GM19328 (cell line): ENCODE data around the gene SYNCRIP.
"Not testable (repeated sequence)": the region's sequence is repeated elsewhere in the genome, so short reads cannot be mapped to it uniquely, and the experiment has no call there.

Experiments
- ATAC-seq: cut with Tn5 transposase; IDR thresholded peaks from one replicate; pipeline ENCODE4 v1.9.1; 2021; ENCODE audit warnings: mild to moderate bottlenecking, moderate library complexity; ENCODE audit not compliant: unreplicated experiment

SYNCRIP gene

DNA sequence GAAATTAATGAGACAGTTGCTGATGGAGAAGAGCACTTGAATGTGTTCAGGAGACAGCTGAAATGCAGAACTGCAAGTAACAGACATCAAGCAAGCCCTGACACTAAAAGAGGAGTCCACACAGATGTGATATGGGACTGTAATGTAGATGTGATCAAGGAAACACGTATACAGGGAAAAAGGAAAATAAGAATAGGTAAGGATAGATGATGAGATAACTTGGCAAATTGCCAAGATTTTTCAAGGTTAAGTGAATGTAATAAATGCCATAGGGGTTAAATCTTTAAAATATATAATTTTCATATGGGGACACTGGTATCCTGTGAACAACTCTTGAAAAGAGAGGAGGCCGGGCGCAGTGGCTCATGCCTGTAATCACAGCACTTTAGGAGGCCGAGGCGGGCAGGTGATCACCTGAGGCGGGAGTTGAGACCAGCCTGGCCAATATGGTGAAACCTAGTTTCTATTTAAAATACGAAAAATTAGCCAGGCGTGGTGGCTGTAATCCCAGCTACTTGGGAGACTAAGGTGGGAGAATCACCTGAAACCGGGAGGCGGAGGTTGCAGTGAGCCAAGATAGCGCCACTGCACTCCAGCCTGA lies 41.9 kb downstream of the SYNCRIP start:
- ATAC-seq, result no peak

- peak; percentile 6 for ATAC-seq
Measured at GRCh38 chr6:85594197-85594930, 48.3 kb downstream of the SYNCRIP start.

GRCh38 chr6:85593438-85594196 lies 49.1 kb downstream of the SYNCRIP start, which contains the start of gene SNX14:
TSS of gene SNX14 (minus strand) at chr6:85593858. CDS start at chr6:85593718, 140 bp downstream.
- peak; percentile 84 for ATAC-seq

DNA sequence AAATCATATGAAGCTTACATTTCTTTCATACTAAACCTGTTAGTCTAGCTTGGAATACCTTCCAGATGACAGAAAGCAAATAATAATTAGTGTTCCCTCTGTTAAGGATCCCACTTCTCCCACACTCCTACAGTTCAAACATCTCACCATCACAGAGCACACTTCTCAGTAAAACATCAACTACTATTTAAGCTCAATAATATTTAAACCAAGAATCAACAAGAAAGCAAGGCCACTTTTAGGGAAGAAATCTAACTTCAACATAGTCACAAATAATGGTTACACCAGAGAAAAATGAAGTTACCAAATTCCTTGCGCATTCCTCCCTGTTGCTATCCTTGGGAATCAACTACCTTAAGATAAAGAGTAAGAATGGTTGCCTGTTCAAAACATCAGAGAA lies 50.7 kb downstream of the SYNCRIP start:
- ATAC-seq, result no peak

DNA sequence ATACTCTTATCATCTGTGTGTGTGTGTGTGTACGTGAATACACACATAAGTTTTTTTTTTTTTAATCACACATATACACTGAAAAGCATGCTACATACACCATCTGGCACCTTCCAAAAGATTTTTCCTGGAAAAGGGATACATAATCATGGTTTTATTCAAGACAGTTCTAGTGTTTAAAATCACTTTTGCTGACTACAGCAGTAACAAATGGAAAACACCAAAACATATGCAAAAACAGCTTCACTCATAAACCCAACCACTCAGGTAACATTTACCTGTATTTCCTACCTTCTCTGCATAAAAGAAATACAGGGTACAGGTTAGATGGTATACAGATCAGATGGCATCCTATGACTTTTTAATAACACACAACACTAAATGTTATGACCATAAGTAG lies 51.5 kb downstream of the SYNCRIP start:
- no peak for ATAC-seq

- ATAC-seq, result no peak
Measured at GRCh38 chr6:85585741-85586140, 56.9 kb downstream of the SYNCRIP start.

GRCh38 chr6:85582832-85583231 lies 59.9 kb downstream of the SYNCRIP start:
- not testable (repeated sequence) for ATAC-seq

- ATAC-seq, result no peak
Measured at GRCh38 chr6:85581572-85581971, 61.1 kb downstream of the SYNCRIP start.

DNA sequence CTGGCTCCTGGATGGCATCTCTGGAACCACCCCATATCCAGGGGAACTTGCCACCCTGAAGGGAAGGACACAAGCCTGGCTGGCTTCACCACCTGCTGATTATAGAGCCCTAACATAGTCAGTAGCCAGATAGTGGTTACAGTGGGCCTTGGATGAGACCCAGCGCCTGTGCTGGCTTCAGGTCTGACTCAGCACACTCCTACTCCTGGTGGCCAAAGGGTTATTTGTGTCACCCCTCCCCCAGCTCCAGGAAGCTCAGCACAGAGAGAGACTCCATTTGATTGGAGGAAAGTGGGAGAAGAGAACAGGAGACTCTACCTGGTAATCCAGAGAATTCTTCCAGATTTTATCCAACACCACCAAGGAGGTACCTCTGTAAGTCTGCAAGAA lies 61.8 kb downstream of the SYNCRIP start:
- peak; percentile 81 for ATAC-seq

GRCh38 chr6:85580118-85580877 lies 62.4 kb downstream of the SYNCRIP start:
- peak; percentile 19 for ATAC-seq

DNA sequence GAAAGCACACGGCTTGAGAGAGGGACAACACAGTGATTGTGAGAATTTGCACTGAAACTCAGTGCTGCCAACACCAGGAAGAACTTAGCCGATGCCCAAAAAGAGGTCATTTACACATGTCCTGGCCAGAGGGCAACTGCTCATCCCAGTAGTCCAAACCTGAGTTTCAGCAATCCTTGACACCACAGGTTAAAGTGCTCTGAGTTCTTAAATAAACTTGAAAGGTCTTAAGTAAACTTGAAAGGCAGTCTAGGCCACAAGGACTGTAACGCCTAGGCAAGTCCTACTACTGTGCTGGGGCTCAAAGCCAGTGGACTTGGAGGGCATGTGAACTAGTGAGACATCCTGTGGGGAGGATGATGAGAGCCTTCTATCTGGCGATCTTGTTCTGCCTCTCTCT lies 63.1 kb downstream of the SYNCRIP start:
- no peak for ATAC-seq

DNA sequence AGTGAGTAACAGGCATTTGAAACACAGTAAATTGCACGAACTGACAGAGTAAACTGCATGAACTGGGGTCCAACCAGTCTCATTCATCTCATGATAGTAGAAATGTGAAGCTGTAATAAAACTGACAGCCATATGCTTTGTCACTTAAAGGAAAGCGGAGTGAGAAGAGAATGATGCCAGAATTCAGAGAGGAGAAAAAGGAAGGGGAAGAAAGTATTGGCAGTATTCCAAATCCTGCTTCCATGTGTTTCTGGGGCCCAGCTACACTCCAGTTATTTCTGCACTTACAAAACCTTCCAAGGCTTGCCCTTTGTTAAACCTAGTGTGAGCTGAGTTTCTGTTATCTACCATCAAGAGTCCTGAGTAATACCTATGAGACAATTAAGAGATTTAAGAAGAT lies 66.2 kb downstream of the SYNCRIP start:
- ATAC-seq, result no peak

DNA sequence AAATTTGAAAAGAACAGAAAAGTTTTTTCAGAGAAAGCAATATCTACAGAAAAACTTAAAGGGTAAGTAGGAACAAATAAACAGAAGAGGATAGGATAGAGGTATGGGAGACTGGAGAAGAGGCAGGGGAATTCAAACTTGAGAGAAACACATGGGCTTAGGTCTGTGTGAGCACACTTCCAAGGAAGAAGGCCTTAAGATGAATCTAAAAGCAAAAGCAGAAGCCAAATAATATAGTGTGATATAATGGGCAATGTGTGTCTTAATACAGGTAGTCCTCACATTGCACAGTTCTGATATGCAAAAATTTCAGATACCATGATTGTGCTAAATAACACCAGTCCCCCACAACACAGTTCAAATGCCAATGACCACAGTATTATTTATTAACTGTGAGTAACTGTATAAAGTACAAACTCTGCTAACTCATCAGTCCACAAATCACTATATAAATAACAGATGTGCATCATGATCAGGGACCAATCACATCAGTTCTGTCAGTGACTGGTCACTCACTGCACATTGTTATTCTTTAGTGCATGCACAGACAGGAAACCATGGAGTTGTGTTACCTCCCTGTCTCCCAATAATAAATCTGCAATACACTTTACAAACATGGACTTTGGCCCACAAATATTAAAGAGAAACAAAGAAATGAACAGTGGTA lies 67.6 kb downstream of the SYNCRIP start:
- no peak for ATAC-seq

DNA sequence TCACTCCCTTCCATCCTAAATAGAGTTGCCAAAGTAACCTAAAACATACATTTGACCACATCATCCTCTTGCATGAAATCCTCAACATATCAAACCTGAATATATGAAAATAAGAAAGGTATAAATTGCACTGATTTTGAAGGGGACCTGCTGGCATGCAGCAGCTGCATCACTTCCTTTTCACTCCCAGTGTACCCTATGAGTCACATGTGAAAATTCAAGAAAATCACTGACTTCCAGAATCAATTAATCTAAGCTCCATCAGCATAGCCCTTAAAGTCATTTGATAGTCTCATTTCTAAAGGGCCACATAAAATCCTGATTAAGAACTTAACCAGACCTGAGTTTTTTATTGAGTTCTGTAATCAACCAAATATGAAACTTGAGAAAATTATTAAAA lies 73.4 kb downstream of the SYNCRIP start:
- ATAC-seq, result no peak

- ATAC-seq, result no peak
Measured at GRCh38 chr6:85568411-85568810, 74.3 kb downstream of the SYNCRIP start.

DNA sequence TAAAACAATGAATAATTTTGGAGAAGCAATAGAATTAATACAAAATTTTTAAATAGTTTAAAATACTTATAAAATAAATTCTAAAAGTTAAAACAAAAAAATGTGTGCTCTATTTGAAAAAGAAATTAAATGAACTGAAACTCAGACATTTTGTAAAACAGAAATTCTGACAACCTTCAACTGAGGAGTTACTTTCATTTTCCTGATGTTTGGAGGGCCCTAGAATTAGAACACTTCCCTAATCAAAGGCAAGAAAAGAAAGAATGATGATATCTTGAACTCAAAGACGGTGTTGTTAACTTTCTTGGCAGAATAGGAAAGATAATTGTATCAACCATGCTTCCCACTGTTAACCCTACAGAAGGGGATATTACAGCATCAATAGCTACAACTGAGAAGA lies 77.0 kb downstream of the SYNCRIP start:
- ATAC-seq, result no peak

- ATAC-seq, result not testable (repeated sequence)
Measured at GRCh38 chr6:85564223-85564622, 78.5 kb downstream of the SYNCRIP start.
